GM19324 (cell line): ENCODE measurements around the gene GIPC3.
"Not testable (repeated sequence)": the region's sequence is repeated elsewhere in the genome, so short reads cannot be mapped to it uniquely, and the experiment has no call there.

ENCODE experiments used
- ATAC-seq: cut with Tn5 transposase; IDR thresholded peaks from one replicate; pipeline ENCODE4 v1.9.1; 2021; ENCODE audit warnings: mild to moderate bottlenecking, moderate library complexity; ENCODE audit not compliant: unreplicated experiment, low FRiP score

Gene GIPC3

DNA sequence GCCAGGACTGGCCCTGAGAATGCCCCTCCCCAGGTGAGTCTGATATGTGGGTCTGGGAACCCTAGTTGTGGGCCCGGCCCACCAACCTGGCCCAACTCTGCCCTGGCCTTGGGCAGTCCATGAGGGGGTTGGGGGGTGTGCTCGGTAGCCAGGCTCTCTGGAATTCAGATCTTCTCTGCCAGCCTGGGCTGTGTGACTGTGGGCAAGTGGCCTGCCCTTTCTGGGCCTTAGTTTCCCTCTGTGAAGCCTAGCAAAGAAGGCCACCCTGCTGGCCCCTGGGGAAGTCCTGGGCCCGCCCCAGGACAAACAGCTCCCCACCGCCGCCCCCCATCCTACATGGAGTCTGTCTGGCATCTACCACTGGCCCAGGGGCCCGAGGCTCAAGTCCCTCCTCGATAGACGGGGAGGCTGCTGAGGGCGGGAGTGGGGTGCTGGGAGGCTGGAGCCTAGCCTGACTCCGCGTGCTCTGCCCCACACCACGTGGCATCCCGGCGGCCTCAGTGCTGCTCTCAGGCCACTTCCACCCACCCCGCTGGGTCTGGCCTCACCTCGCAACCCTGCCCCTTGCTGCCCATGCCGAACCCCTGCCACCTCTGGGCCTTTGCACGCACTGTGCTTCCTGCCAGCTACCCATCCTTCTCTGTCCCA is 29.7 kb downstream of the GIPC3 start:
- ATAC-seq: no peak

- ATAC-seq: no peak
Observed at GRCh38 chr19:3615524-3616135, 30.4 kb downstream of the GIPC3 start.

DNA sequence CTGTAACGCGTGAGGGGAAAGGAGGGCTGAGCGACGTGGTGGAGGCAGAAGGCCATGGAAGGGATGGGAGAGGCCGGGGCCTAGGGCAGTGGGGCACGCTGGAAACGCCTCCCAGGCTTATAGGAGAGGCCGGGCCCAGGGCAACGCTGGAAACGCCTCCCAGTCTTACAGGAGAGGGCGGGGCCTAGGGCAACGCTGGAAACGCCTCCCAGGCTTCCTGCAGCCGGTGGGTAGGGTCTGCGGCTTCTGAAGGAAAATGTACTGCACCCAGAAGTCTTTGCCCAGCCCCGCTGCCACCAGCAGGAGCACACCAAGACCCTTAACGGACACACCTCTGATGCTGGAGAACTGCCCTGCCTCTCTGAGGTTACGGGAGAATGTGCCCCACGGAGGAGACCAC is 32.2 kb downstream of the GIPC3 start:
- ATAC-seq: no peak

GRCh38 chr19:3618144-3618810 is 33.0 kb downstream of the GIPC3 start:
- ATAC-seq: no peak

- no peak for ATAC-seq
Observed at GRCh38 chr19:3618811-3619630, 33.7 kb downstream of the GIPC3 start.

GRCh38 chr19:3619631-3620012 is 34.3 kb downstream of the GIPC3 start:
- no peak for ATAC-seq

DNA sequence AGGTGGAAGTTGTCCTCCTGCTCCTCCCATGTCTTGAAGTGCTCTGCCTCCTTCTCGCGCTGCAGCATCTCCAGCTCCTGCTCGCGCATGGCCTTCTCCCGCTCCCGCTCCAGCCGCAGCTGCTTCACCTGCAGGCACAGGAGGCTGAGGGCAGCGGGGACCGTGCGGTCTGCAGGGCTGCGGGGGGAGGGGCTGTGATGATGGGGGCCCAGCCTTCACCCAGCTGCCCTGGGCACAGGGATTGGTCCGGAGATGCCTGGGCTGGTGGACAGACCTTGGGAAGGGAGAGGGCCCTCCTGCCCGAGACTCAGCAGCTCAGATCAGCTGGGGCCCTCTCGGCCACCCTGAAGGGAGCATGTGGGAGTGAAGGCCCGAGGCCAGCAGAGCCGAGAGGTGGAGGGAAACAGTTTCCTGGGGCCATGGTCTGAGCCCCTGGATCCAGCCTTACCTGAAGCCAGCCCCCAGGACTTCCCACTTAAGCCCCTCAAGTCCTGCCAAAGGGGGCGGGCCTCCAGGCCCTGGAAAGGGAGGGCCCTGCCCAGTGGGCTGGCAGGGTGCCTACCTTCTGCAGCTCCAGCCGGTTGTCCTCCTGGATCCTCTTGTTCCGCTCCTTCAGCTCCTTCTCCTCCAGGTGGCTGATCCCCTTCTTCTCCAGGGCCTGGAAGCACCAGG is 35.0 kb downstream of the GIPC3 start:
- ATAC-seq: no peak

DNA sequence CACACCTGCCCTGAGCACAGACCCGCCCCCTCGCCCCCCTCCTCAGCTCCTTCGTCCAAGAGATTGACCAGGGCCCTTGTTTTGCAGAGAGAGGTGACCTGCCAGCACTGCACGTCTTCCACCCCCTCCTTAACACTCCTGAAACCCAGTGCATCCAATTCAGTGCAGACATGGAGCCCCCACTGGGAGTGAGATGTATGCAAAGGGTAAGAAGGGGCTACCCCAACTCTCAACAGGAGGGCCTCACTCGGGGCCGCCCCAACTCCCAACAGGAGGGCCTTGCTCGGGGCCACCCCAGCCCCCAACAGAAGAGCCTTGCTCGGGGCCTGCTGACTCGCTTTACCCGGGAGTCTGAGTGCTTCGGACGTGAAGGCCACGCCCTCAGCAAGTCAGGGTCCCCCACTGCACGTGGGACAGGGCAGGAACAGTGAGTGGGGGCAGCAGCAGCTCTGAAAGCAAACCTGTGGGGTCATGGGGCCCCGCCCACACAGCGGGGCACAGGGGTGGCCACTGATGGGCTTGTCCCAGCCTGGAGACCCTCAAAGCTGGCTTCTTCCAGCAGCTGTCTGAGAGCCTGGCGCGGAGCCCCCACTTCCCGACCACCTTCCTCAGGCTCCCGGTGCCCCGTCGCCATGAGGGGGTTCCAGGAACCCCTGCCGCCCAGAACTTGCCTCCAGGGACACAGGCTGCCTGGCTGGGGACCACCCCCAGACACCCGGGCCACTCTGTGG is 35.7 kb downstream of the GIPC3 start:
- ATAC-seq: no peak

DNA sequence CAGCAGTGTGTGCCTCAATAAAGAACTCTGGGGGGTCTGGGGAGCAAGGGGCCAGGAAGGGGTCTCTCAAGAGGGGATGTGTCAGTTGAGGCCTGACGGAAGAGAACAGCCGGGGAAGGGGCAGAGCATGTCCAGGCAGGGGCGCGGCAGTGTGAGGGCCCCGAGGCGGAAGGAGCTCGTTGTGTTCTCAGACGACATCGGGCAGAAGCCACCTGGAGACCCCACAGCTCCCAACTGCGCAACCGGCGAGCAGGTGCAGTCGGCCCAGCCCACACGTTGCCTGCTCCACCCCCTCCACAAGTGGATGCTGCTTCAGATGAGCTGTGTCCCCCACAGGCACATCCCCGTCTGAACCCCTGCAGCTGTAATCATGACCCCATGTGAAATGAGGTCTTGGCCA is 36.4 kb downstream of the GIPC3 start:
- ATAC-seq: no peak

- ATAC-seq: no peak
Observed at GRCh38 chr19:3622224-3622623, 36.9 kb downstream of the GIPC3 start.

DNA sequence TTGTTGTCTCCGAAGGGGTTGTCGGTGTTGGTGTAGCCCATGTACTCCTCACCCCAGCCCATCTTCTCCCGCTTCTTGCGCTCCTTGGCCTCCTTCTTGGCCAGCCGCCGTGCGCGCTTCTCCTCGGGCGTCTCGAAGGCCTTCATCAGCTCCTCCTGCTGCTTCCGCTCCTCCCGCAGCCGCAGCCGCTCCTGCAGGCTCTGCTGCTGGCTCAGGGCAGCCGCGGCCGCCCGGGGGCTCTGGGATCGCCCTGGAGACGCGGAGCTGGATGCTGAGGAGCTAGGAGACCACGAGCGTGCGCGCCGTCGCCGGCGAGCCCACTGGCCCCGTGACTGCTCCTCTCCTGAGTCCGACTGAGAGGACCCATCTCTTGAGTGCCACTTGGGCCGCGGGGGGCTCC is 38.4 kb downstream of the GIPC3 start:
- ATAC-seq: no peak

- ATAC-seq: no peak
Observed at GRCh38 chr19:3625996-3626472, 40.8 kb downstream of the GIPC3 start.

GRCh38 chr19:3626473-3627350 is 41.4 kb downstream of the GIPC3 start, which contains the start of gene CACTIN:
Gene CACTIN (minus strand): TSS chr19:3626790. CDS start chr19:3626762, 28 bp downstream.
- peak; percentile 82 for ATAC-seq

- ATAC-seq: no peak
Observed at GRCh38 chr19:3627351-3627723, 42.1 kb downstream of the GIPC3 start.

- ATAC-seq: not testable (repeated sequence)
Observed at GRCh38 chr19:3628766-3629165, 43.5 kb downstream of the GIPC3 start.

DNA sequence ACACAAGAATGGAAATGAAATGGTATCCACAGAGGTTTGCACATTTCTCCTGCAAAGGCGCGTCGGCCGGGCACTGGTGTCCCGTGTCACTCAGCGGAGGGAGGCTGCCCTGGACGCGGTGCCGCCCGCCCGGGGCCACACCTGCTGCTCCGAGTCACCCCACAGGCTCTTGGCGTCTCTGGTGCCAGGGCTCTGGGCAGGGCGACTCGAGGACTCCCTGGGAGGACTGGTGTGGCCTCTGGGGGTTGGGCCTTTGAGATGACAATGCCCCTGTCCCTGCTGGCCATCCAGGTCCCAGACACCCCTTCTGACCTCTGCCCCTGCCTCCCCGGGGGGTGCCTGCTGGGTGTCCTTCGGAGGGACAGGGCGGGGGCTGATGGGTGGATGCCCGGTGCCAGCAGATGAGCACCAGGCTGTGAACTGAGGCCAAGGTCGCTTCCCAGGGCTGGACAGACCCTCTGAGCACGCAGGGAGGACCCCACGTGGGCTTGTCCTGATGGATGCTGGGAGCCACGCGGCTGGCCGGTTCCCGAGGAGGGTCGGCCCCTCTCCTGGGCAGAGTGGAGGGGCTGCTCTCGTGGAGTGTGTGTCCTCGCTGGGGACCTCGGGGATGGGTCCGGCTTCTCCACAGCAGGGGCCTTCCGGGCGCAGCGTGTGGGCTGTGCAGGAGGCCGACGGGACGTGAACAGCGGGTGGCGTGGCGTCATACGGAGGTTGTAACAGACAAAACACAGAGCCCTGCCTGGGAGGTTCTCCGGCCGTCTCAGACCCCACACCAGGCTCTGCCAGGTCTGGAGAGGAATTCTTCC is 46.0 kb downstream of the GIPC3 start:
- ATAC-seq: no peak

DNA sequence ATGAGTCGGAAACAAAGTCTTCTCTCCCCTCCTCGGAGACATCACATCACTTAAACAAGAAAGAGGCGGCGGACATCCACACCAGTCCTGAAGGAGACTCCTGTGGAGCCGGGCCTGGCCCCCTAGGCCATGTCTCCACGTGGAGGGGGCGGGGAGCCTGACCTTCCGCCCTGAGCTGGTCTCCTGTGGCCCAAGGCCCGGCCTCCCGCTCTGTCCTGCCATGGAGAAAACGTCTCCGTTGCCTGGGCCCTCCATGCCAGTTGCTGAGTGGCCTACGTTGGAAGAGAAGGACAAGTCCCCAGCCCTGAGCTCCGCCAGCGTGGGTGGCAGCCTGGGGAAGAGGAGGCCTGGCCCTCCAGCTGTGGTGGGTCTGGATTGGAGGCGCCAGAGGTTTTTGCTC is 46.8 kb downstream of the GIPC3 start:
- no peak for ATAC-seq
